AG04450 (cell line): ENCODE data around the gene DPPA3. TPM values are rescaled to one million over a fixed set of nuclear protein-coding genes. Genes with fewer than 3 reads are reported as not detected.
"Not testable (repeated sequence)": the region's sequence is repeated elsewhere in the genome, so short reads cannot be mapped to it uniquely, and the experiment has no call there.

ENCODE experiments used
- CTCF ChIA-PET: fragments of 300-600, 350-600 bp; formaldehyde crosslinking; extraction: SDS; loops from one replicate; lab custom pipeline; 2022; ENCODE audit warnings: antibody characterized with exemption, inconsistent platforms; lab: Charles Lee
- POLR2A ChIA-PET: fragments of 350-600 bp; formaldehyde crosslinking; extraction: SDS; loops from one replicate; lab custom pipeline; 2021; ENCODE audit warnings: antibody characterized with exemption, inconsistent platforms; lab: Yijun Ruan, JAX
- DNase-seq: peaks from one replicate; pipeline ENCODE4 v3.0.0-alpha.2; 2011; ENCODE audit warnings: low read depth, low spot score
- H3K27ac ChIP-seq: one replicate; pipeline ENCODE4 v1.5.1; 2012; ENCODE audit warnings: low read depth, low read length, control low read depth
- H3K27me3 ChIP-seq: one replicate; pipeline ENCODE4 v1.6.0; 2012; ENCODE audit warnings: low read length; ENCODE audit not compliant: control insufficient read depth, insufficient read depth
- H3K4me3 ChIP-seq: 2 replicates; pipeline ENCODE4 v1.5.1; 2011; ENCODE audit warnings: mild to moderate bottlenecking, low read depth, low read length, control low read depth
- H3K9me3 ChIP-seq: 2 replicates; pipeline ENCODE4 v1.5.1; 2012; ENCODE audit warnings: low read length; ENCODE audit not compliant: control insufficient read depth, insufficient read depth
- CTCF ChIP-seq: IDR thresholded peaks from 2 replicates; pipeline ENCODE4 v1.5.1; 2011; ENCODE audit warnings: low read depth, low read length, control low read depth, inconsistent platforms
- polyA minus RNA-seq: library from RNA; depleted of rRNA, polyadenylated mRNA; stranded (reverse); fragments of >200 nt; gene quantifications from 2 replicates; pipeline ENCODE4 v1.2.3, GENCODE V29; 2011; rRNA and poly(A)+ RNA removed
- polyA plus RNA-seq: library from polyadenylated mRNA; depleted of rRNA; stranded (reverse); fragments of >200 nt; gene quantifications from 2 replicates; pipeline ENCODE4 v1.2.3, GENCODE V29; 2011; rRNA removed

The DPPA3 gene
- polyA plus RNA-seq = not detected in 2 replicates
- polyA minus RNA-seq = not detected in 2 replicates

GRCh38 chr12:7711133-7711532 lies at the start of gene DPPA3:
Gene DPPA3 (plus strand): TSS chr12:7711433. CDS start chr12:7711571, 138 bp downstream.
- H3K9me3 ChIP-seq = peaks cover 32% of the 10 kb centered on the region
- TF ChIP-seq CTCF = no peak
- no peak within 1 kb of the TSS for H3K4me3 ChIP-seq
- ChIA-PET CTCF (no interaction called here), POLR2A (no interaction called here)
- no peaks in the 10 kb centered on the region for H3K27me3 ChIP-seq
- DNase-seq = no peak
- no peak within 1 kb of the TSS for H3K27ac ChIP-seq

- H3K9me3 ChIP-seq = no peaks in the 10 kb centered on the region; the same call in 1 of the 2 replicates
- CTCF ChIA-PET = no interaction called here
- H3K4me3 ChIP-seq = no peak overlapping the region
- no peak overlapping the region for H3K27ac ChIP-seq
- DNase-seq = no peak
- POLR2A ChIA-PET = no interaction called here
- no peak for TF ChIP-seq CTCF
- H3K27me3 ChIP-seq = no peaks in the 10 kb centered on the region
These were observed 49.5 kb upstream of the DPPA3 start for GRCh38 chr12:7661741-7662140.

GRCh38 chr12:7666595-7666994 lies 44.6 kb upstream of the DPPA3 start:
- no peak overlapping the region for H3K27ac ChIP-seq
- TF ChIP-seq CTCF = no peak
- ChIA-PET POLR2A (no interaction called here), CTCF (interaction anchor here (0.7 kb wide), 1 partner anchor 430 kb away, joined by 3 read pairs; no protein-coding TSS in a partner anchor)
- no peak overlapping the region for H3K4me3 ChIP-seq
- H3K27me3 ChIP-seq = no peaks in the 10 kb centered on the region
- H3K9me3 ChIP-seq = no peaks in the 10 kb centered on the region
- no peak for DNase-seq

DNA sequence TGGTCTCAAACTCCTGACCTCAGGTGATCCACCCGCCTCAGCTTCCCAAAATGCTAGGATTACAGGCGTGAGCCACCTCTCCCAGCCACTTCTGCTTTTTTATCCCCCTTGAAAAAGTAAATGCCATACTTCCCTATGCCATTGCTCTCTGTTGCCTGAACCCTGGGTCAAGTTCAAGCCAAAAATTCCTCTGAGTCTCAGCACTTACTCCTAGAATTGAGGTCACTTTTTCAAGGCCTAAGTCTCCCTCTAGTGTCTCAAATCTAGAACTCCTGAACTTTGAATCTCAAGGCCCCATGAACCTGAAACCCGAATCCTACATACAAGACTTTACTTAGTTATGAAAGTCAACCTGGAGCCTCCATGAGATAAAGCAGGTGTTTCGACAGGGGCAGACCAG lies 44.1 kb upstream of the DPPA3 start:
- TF ChIP-seq CTCF = no peak; the same call in 1 of the 2 replicates
- DNase-seq = no peak
- no peaks in the 10 kb centered on the region for H3K27me3 ChIP-seq
- H3K27ac ChIP-seq = no peak overlapping the region
- ChIA-PET POLR2A (no interaction called here), CTCF (no interaction called here)
- H3K4me3 ChIP-seq = no peak overlapping the region
- H3K9me3 ChIP-seq = no peaks in the 10 kb centered on the region

DNA sequence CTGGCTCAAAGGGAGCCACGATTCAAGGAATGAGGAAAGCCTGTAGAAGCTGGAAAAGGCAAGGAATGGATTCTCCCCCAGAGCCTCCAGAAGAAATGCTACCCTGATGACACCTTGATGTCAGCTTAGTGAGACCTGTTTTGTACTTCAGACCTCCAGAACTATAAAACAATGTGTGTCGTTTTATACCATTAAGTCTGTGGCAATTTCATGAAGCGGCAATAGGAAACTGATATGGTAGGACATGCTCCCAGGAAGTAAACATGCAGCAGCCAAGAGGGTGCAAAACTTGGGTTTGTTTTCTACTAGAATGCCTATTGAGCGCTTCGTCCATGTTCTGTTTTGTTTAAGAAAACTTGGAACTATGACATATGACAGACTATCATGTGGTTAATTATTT lies 43.1 kb upstream of the DPPA3 start:
- Histone ChIP-seq H3K4me3 (no peak overlapping the region), H3K27me3 (no peaks in the 10 kb centered on the region), H3K27ac (no peak overlapping the region), H3K9me3 (peaks cover 3% of the 10 kb centered on the region; the same call in 1 of the 2 replicates)
- no peak for TF ChIP-seq CTCF
- ChIA-PET POLR2A (no interaction called here), CTCF (no interaction called here)
- no peak for DNase-seq

- H3K4me3 ChIP-seq, H3K9me3 ChIP-seq, H3K27me3 ChIP-seq, POLR2A ChIA-PET, DNase-seq, H3K27ac ChIP-seq: not testable (repeated sequence)
- CTCF ChIA-PET = interaction anchor here (1.7 kb wide), 1 partner anchor 370 kb away, joined by 4 read pairs; no protein-coding TSS in a partner anchor
These were observed 35.8 kb upstream of the DPPA3 start for GRCh38 chr12:7675455-7675854.
